ENCODE results near the gene RNF141.

DNA sequence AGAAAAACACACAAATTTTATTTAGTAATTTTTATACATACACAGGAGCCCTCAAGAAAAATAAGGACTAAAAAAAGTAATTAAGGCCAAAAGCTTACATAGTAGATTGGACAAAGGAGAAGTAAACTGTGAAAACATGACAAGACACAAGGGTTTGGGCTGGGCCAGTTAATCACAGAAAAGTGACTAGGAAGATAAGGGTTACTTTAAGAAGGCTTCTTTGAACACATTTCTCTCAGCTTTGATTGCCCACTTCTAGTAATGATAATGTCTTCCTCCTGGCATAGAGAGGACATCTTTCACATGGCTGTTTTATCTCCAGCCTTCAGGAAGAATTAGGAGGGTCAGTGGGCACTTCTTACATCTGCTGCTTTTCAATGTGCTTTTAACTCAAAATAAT lies 3.4 kb downstream of the RNF141 start:
- TF ChIP-seq EZH2phosphoT487 (IDR thresholded peaks at IDR 0.05; ENCODE audit: insufficient read depth, low read depth): no peak
- no peak for TF ChIP-seq EZH2 (IDR thresholded peaks at IDR 0.05; ENCODE audit: insufficient read depth, poor library complexity, severe bottlenecking)

All from GM23248 (cell line).